ENCODE results near the gene FAN1. TPM values are rescaled to one million over a fixed set of nuclear protein-coding genes. Genes with fewer than 3 reads are reported as not detected.
"Not testable (repeated sequence)": the region's sequence is repeated elsewhere in the genome, so short reads cannot be mapped to it uniquely, and the experiment has no call there.

Gene FAN1
- total RNA-seq, 1 donor from 2014 or later = 25.3 TPM

DNA sequence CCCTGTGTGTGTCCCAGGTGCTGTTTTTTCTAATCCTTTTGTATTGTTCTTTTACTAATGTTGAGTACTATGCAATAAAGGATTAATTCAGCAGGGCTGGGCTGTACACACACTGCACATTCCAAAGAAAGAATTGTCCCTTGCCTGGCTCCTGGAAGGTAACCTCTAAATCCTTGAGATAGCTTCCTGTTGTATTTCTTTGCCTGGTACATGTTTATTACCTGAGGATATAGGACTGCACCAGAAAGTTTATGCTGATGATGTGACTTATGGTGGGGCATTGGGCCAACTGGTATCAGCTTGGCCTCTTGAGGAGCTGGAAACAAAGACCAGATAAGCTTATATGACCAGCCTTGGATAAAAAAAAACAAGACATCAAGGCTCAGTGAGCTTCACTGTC, 26.6 kb upstream of the FAN1 start:
- DNase-seq = no peak
- Histone ChIP-seq H3K4me3 (no peak overlapping the region), H3K36me3 (no peaks in the 10 kb centered on the region), H3K27me3 (ENCODE audit: low read depth) (peaks cover 4% of the 10 kb centered on the region), H3K4me1 (no peaks in the 10 kb centered on the region), H3K9me3 (replicated peaks) (no peaks in the 10 kb centered on the region), H3K27ac (replicated peaks) (no peak overlapping the region)
- intact Hi-C loops (cut with micrococcal nuclease) = no loop called here
- TF ChIP-seq, protein P1, sequence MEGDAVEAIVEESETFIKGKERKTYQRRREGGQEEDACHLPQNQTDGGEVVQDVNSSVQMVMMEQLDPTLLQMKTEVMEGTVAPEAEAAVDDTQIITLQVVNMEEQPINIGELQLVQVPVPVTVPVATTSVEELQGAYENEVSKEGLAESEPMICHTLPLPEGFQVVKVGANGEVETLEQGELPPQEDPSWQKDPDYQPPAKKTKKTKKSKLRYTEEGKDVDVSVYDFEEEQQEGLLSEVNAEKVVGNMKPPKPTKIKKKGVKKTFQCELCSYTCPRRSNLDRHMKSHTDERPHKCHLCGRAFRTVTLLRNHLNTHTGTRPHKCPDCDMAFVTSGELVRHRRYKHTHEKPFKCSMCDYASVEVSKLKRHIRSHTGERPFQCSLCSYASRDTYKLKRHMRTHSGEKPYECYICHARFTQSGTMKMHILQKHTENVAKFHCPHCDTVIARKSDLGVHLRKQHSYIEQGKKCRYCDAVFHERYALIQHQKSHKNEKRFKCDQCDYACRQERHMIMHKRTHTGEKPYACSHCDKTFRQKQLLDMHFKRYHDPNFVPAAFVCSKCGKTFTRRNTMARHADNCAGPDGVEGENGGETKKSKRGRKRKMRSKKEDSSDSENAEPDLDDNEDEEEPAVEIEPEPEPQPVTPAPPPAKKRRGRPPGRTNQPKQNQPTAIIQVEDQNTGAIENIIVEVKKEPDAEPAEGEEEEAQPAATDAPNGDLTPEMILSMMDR (IDR thresholded peaks at IDR 0.05; ENCODE audit: borderline replicate concordance) = no peak

DNA sequence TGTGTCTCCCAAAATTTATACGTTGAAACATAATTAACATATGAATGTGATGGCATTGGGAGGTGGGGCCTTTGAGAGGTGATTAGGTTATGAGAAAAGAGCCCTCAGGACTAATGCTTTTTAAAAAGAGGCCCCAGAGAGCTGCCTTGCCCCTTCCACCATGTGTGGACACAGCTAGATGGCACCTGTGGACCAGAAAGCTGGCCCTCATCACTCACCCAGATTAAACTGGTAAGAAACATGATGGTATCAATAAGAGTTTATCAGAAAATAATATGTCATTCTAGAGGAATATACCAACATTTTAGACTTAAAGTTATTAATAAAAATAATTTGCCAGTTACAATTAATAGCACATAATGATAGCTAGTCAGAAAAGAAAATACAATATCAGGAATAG, 25.2 kb upstream of the FAN1 start:
- Histone ChIP-seq H3K36me3 (no peaks in the 10 kb centered on the region), H3K27me3 (ENCODE audit: low read depth) (peaks cover 4% of the 10 kb centered on the region), H3K27ac (replicated peaks) (no peak overlapping the region), H3K4me1 (no peaks in the 10 kb centered on the region), H3K4me3 (no peak overlapping the region), H3K9me3 (replicated peaks) (no peaks in the 10 kb centered on the region)
- intact Hi-C loops (cut with micrococcal nuclease) = no loop called here
- TF ChIP-seq, protein P1 (IDR thresholded peaks at IDR 0.05; ENCODE audit: borderline replicate concordance) = no peak
- no peak for DNase-seq

DNA sequence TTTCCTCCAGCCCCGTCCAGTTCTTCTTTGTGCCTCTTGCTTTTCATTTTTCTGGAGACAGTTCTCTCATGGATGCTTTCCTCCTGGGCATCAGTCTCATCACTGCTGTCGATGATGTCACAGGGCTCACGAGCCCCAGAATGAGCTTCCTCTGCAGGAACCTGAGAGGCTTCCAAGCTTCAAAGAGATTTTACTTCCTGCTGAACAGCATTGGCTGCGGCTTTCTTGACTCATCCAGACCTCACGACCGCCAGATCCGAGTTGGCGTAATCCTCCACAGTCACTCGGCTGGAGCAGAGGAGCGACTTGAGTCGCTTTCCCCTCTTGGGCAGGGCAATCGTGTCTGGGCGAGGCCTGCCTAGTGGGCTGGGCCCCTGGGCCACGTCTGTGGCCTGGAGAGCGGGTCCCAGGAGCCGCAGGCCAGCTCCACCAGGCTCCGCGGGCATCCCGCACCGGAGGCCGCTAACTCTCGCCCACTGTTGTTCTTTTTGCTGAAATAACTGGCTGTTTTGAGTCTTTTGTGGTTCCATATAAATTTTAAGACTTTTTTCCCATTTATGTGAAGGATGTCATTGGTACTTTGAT, 20.8 kb upstream of the FAN1 start:
- intact Hi-C loops (cut with micrococcal nuclease) = no loop called here
- peaks cover 4% of the 10 kb centered on the region for H3K27me3 ChIP-seq (ENCODE audit: low read depth)
- H3K36me3 ChIP-seq = no peaks in the 10 kb centered on the region
- TF ChIP-seq, protein P1 (IDR thresholded peaks at IDR 0.05; ENCODE audit: borderline replicate concordance) = no peak
- H3K9me3 ChIP-seq (replicated peaks) = no peaks in the 10 kb centered on the region
- no peak overlapping the region for H3K4me3 ChIP-seq
- no peak for DNase-seq
- H3K27ac ChIP-seq (replicated peaks) = no peak overlapping the region
- no peaks in the 10 kb centered on the region for H3K4me1 ChIP-seq

DNA sequence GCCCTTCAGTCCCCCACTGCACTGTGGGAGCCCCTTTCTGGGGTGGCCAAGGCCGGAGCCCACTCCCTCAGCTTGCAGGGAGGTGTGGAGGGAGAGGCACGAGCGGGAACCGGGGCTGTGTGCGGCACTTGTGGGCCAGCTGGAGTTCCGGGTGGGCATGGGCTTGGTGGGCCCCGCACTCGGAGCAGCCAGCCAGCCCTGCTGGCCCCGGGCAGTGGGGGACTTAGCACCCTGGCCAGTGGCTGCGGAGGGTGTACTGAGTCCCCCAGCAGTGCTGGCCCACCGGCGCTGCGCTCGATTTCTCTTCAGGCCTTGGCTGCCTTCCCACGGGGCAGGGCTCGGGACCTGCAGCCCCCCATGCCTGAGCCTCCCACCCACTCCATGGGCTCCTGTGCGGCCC, 20.0 kb upstream of the FAN1 start:
- DNase-seq; H3K27ac ChIP-seq (replicated peaks); H3K9me3 ChIP-seq (replicated peaks); H3K27me3 ChIP-seq (ENCODE audit: low read depth); H3K36me3 ChIP-seq; H3K4me1 ChIP-seq; intact Hi-C loops (cut with micrococcal nuclease); H3K4me3 ChIP-seq: not testable (repeated sequence)

DNA sequence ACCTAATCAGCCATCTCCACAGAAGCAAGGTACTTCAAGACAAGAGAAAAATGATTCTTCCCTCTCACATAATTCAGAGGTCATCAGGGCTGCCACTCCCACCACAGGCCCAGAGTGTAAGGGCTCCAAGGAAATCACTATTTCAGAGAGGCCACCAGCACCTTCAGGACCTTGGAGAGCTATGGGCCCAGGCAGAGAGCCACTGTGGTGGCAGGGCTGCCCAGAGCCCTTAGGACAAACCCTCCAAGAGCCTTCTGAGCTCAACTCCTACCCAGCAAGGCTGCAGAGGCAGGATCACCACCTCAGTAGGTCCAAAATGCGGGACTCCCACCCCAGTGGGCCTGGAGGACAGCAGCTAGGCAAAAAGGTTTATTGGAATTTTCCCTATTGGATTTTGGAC, 17.9 kb upstream of the FAN1 start:
- DNase-seq = no peak
- no peaks in the 10 kb centered on the region for H3K4me1 ChIP-seq
- H3K36me3 ChIP-seq = no peaks in the 10 kb centered on the region
- H3K9me3 ChIP-seq (replicated peaks) = no peaks in the 10 kb centered on the region
- no peak overlapping the region for H3K4me3 ChIP-seq
- no peaks in the 10 kb centered on the region for H3K27me3 ChIP-seq (ENCODE audit: low read depth)
- TF ChIP-seq, protein P1 (IDR thresholded peaks at IDR 0.05; ENCODE audit: borderline replicate concordance) = no peak
- H3K27ac ChIP-seq (replicated peaks) = no peak overlapping the region
- intact Hi-C loops (cut with micrococcal nuclease) = loop anchor here (5.0 kb wide), 1 partner anchor 216 kb away; the partner anchor contains the start of gene TRPM1

DNA sequence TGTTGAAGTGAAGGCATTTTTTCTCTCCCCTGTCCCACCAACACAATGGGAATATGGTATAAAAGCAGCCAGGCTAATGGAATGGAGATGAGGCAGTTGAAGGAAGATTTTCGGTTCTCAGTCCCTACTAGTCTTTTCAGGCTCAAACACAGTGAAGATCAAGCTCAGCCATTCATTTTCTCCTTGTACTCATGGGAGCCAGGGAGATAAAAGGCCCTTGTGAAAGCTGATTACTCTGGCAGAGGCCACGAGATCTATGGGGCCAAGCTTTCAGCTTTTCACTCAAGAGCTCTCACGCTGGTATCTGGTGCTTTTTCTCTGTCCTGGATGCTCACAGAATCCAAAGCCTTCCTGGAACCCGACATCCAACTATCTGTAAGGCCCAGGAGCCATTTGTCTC, 14.5 kb upstream of the FAN1 start:
- Histone ChIP-seq H3K36me3 (no peaks in the 10 kb centered on the region), H3K4me3 (no peak overlapping the region), H3K9me3 (replicated peaks) (no peaks in the 10 kb centered on the region), H3K27ac (replicated peaks) (no peak overlapping the region), H3K27me3 (ENCODE audit: low read depth) (peaks cover 6% of the 10 kb centered on the region), H3K4me1 (no peaks in the 10 kb centered on the region)
- TF ChIP-seq, protein P1 (IDR thresholded peaks at IDR 0.05; ENCODE audit: borderline replicate concordance) = no peak
- intact Hi-C loops (cut with micrococcal nuclease) = loop anchor here (5.0 kb wide), 1 partner anchor 213 kb away; the partner anchor contains the start of gene TRPM1
- DNase-seq = no peak
